Muscle of arm (tissue), 14 donors: ENCODE results near the gene SPRY1. TPM values are rescaled to one million over a fixed set of nuclear protein-coding genes. Genes with fewer than 3 reads are reported as not detected.
A peak's percentile ranks its signal among the peaks of the same experiment; 100 is the strongest.

Experiments used
- DNase-seq: peaks from one replicate; pipeline ENCODE4 v3.0.0-alpha.2; 2013
- long read RNA-seq, 11 donors: transcript quantifications; one replicate each; lab custom pipeline, GENCODE V29; 2026
- polyA plus RNA-seq, 12 donors: library from polyadenylated mRNA; unstranded; fragments of 120-200 nt; gene quantifications; one replicate each; pipeline ENCODE4 v1.2.1, GENCODE V29; 2013; ENCODE audit not compliant: insufficient read length in 12 of 12

Gene SPRY1, protein sequence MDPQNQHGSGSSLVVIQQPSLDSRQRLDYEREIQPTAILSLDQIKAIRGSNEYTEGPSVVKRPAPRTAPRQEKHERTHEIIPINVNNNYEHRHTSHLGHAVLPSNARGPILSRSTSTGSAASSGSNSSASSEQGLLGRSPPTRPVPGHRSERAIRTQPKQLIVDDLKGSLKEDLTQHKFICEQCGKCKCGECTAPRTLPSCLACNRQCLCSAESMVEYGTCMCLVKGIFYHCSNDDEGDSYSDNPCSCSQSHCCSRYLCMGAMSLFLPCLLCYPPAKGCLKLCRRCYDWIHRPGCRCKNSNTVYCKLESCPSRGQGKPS
- 100 to 1,000 TPM; 120 to 873 (median 160) TPM for polyA plus RNA-seq
- long read RNA-seq, donor 1, transcript SPRY1-206 (2 exons, 849 nt): major isoform, 27 of 40 reads
- long read RNA-seq, donor 1, transcript SPRY1-204 (2 exons, 1,012 nt): minor isoform, 5 of 40 reads
- long read RNA-seq, donor 1, partial matches to known transcripts: 7 of 40 reads
- long read RNA-seq, donor 1, other reads (novel, unspliced or antisense): 0 of 40 reads
- long read RNA-seq, donor 2, transcript SPRY1-206 (2 exons, 849 nt): major isoform, 45 of 99 reads
- long read RNA-seq, donor 2, transcript SPRY1-202 (2 exons, 2,504 nt): minor isoform, 6 of 99 reads
- long read RNA-seq, donor 2, transcript SPRY1-204 (2 exons, 1,012 nt): minor isoform, 7 of 99 reads
- long read RNA-seq, donor 2, partial matches to known transcripts: 26 of 99 reads
- long read RNA-seq, donor 2, other reads (novel, unspliced or antisense): 15 of 99 reads
- long read RNA-seq, donor 3, transcript SPRY1-206 (2 exons, 849 nt): major isoform, 25 of 38 reads
- long read RNA-seq, donor 3, partial matches to known transcripts: 0 of 38 reads
- long read RNA-seq, donor 3, other reads (novel, unspliced or antisense): 10 of 38 reads
- long read RNA-seq, donor 4, transcript SPRY1-206 (2 exons, 849 nt): major isoform, 16 of 46 reads
- long read RNA-seq, donor 4, partial matches to known transcripts: 22 of 46 reads
- long read RNA-seq, donor 4, other reads (novel, unspliced or antisense): 5 of 46 reads
- long read RNA-seq, donor 5, transcript SPRY1-206 (2 exons, 849 nt): major isoform, 30 of 66 reads
- long read RNA-seq, donor 5, partial matches to known transcripts: 9 of 66 reads
- long read RNA-seq, donor 5, other reads (novel, unspliced or antisense): 22 of 66 reads
- long read RNA-seq, donor 6, transcript SPRY1-206 (2 exons, 849 nt): major isoform, 20 of 34 reads
- long read RNA-seq, donor 6, partial matches to known transcripts: 0 of 34 reads
- long read RNA-seq, donor 6, other reads (novel, unspliced or antisense): 12 of 34 reads
- long read RNA-seq, donor 7, transcript SPRY1-206 (2 exons, 849 nt): major isoform, 26 of 53 reads
- long read RNA-seq, donor 7, partial matches to known transcripts: 14 of 53 reads
- long read RNA-seq, donor 7, other reads (novel, unspliced or antisense): 10 of 53 reads
- long read RNA-seq, donor 8, transcript SPRY1-206 (2 exons, 849 nt): major isoform, 36 of 70 reads
- long read RNA-seq, donor 8, transcript SPRY1-204 (2 exons, 1,012 nt): minor isoform, 9 of 70 reads
- long read RNA-seq, donor 8, partial matches to known transcripts: 0 of 70 reads
- long read RNA-seq, donor 8, other reads (novel, unspliced or antisense): 24 of 70 reads
- long read RNA-seq, donor 9, transcript SPRY1-206 (2 exons, 849 nt): major isoform, 26 of 49 reads
- long read RNA-seq, donor 9, transcript SPRY1-204 (2 exons, 1,012 nt): minor isoform, 9 of 49 reads
- long read RNA-seq, donor 9, partial matches to known transcripts: 0 of 49 reads
- long read RNA-seq, donor 9, other reads (novel, unspliced or antisense): 13 of 49 reads
- long read RNA-seq, donor 10, transcript SPRY1-204 (2 exons, 1,012 nt): minor isoform, 6 of 62 reads
- long read RNA-seq, donor 10, transcript SPRY1-206 (2 exons, 849 nt): major isoform, 34 of 62 reads
- long read RNA-seq, donor 10, partial matches to known transcripts: 0 of 62 reads
- long read RNA-seq, donor 10, other reads (novel, unspliced or antisense): 21 of 62 reads
- long read RNA-seq, donor 11, transcript SPRY1-204 (2 exons, 1,012 nt): minor isoform, 7 of 57 reads
- long read RNA-seq, donor 11, transcript SPRY1-206 (2 exons, 849 nt): major isoform, 36 of 57 reads
- long read RNA-seq, donor 11, partial matches to known transcripts: 0 of 57 reads
- long read RNA-seq, donor 11, other reads (novel, unspliced or antisense): 10 of 57 reads

DNA sequence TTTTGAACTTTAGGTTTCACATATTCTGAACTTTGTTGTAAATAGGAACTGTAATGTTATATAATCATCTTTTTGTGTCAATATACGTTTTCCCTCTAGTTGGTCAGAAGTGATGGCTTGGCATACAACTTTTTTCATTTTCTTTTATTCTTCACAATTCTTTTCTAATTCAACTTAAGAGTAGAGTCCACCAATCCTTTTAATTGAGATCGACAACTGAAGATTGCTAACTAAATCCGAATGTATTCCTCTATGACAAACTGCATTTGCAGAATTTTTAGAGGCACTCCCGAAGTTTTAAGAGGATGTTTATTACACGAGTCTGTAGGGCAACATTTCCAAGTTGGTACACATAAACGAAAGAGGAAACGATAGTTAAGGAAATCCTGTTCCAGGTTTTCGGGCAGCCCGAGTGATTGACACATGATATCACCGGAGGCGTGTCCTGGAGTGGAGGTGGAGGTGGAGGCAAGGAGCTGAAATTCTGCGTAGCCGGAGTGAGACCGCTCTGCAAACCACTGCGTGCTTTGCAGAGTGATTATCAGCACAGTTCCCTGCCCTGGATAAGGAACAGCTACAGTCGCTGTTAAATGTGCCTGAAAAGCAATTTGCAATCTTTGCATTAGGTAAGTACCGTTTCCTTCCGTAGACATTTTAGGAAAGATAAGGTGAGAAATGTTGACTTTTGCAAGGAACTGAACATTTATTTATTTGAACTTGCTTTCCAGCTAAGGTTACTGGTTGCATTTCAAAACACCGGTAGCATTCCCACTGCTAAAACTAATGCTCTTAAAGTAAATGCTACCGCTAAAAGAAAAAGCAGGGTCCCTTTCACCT, at the start of gene SPRY1:
Gene SPRY1, plus strand, starts transcription at position 489 of the 837 bp plus-strand sequence. CDS start 4,797 bp downstream, outside the sequence.
- peak; percentile 95 for DNase-seq

DNA sequence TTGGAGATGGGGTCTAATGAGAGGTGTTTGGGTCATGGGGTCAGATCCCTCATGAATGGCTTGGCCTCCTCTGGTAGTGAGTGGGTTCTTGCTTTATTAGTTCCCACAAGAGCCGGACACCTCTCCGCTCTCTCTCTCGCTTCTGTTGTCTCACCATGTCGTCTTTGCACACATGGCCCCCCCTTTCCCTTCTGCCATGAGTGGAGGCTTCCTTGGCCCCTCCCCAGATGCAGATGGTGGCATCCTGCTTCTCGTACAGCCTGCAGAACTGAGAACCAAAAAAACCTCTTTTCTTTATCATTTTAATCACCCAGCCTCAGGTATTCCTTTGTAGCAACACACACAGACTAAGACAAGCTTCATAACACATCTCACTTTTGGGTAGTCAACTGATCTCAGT, 49.6 kb upstream of the SPRY1 start:
- DNase-seq: no peak

DNA sequence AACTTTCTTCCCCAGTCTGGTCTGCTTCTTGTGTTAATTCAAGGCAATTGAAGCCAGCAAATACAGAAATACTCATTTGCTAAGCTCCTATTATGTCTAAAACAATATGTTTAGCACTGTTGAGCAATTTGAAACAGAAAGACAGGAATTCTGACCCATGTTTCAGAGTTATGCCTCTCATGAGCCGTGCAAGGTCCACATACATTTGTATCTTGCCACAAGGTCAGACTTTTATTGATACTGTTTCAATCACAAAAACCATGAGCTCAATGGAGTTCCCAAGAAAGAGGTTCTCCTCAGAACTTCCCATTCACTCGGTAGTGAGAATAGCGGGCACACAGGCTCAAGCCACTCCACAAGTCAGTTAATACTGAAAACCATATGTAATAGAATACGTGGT, 47.6 kb upstream of the SPRY1 start:
- no peak for DNase-seq

DNA sequence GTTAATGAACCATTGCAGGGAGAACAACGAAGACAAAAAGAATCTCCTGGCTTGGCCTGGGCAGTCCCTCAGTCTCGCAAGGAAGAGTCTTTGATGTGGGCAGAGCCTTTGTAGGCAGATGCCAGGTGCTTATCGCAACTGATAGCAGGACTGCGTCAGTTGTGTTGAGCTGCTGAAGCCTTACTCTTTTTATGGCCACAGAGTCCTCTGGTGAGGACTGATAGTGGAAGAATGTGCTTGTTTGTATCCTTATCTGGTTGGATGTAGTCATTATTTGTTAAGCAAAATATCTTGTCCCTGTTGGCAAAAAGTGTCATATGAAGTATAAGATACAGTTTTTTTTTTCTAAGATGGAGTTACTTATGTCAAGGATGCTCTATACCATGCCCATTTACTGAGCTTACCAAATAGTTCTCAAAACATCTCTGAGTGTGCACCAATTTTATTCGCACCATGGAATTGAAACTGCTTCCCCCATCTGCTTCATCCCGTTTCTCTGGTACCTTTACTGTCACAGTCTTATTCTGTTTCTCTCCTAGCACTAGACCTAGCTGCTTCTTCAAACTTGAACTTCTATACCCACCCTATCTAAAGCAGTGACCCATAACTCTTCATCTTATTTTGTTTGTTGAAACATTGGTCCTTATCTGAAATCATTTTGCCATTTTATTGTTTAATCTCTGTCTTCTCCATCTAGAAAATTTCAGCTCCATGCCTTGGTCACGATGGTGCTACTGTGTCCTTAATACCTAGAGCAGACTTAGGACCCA, 47.0 kb upstream of the SPRY1 start:
- no peak for DNase-seq

DNA sequence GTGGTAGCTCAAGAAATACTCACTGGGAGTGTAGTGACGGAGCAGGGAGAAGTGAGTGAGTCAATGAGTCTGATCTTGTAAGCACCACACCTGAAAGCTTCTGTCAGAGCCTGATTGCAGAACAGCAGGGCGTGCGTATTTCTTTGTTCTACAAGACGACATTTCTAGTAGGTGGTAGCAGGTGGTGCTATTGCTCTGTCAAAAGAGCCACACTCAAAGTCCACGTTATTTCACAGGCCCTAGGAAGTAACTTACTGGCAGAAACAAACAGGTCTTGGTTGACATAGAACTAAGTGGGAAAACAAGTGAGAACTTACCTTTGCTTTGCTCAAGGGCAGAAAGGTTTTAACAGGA, 46.4 kb upstream of the SPRY1 start:
- no peak for DNase-seq

DNA sequence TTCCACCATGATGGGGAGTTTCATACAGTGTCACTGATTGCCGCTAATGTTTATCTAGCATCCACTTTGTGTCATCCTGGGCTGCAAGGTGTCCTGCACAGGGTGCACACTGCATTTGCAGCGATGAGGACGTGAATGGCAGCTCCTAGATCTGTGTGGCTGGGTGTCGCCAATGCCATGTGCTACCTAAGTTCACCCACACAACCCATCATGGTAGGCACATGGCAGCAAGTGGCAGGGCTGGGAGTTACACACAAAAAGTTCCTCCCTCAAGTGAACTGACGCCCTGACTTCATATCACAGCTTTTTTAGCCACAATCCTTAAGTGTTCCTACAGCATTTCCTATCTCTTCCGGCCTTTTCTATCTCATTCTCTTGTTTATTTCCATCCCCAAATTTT, 45.9 kb upstream of the SPRY1 start:
- no peak for DNase-seq

DNA sequence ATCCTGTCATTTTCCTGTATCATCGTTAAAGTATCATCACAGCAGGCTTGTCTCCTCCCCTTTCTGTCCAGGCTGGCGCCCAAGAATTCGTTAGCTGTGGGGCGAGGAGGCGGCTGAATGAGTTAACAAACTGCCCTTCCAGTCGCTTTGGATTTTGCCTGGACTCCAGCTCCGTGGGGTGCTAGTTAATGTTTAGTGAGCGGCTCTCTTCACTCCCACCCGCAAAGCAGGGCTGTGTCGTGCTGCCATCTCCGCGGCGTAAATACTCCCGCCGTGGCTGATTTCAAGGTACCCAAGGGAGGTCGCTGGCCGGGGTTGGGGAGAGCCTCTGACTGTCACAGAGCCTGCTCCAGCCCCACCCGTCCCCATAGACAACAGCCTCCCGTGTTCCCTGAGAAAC, 44.9 kb upstream of the SPRY1 start:
- DNase-seq: no peak

DNA sequence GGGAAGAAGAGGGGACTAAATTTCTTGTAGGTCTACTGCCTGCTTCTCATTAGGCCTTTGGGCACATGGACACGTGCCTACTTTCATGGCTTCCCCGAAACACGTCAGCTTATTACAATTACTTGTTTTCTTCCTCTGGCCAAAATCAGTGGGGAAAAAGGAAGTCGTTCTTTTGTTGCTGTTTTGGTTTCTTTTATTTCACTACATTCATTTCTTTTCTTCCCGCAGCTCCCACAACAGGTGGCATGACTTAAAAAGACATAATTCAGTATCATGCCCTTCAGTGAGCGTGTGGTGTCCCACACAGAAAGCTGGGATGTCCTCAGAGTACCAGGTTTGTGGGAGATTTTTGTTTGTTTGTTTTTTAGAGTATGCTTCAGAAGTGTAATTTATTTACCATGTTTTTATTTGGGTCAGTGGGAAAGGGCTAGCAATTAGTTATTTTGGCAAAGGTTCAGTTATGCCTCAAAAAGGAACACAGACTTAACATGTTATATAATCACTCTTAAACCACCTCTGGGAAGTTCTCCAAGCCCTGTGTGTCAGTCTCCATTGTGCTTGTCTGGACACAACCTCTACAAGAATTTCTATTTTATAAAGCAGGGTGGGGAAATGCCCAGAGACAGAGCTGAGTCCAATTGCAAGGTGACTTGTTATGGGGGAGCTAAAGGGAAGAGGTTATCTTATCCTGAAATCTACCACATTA, 44.2 kb upstream of the SPRY1 start:
- no peak for DNase-seq

DNA sequence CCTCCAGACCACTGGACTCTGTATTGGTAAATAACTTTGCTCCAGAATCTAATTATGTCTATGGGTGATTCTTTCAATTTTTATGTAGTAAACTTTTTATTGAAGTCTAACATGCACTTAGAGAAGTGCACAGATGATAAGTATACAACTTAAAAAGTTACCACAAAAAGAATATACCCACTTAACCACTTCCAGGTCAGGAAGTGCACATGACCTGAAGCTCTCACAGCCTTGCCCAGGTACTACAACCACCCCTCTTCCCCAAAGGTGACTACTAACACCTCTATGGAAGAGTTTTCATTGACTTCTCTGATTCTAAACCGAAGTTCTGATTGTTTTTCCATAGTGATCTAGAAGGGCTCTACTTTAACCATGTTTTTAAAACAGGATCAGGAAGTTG, 43.6 kb upstream of the SPRY1 start:
- DNase-seq: no peak

DNA sequence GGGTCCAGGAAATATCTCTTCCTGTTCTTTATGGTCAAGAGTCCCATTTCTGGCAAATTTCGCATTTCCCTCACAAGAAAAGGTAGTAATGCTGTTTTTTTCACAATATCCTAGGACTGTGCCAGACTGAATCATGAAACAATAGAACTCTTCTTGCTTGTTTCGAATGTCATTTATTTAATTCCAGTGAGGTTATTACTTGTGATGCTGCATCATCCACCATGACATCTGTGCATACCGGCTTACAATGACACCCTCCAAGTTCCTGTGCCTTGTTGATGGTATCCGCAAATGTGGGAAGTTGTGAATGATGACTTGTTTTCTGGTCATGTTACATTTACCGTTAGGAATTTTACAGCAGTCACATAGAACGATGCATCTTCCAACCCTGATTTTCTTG, 42.9 kb upstream of the SPRY1 start:
- no peak for DNase-seq

DNA sequence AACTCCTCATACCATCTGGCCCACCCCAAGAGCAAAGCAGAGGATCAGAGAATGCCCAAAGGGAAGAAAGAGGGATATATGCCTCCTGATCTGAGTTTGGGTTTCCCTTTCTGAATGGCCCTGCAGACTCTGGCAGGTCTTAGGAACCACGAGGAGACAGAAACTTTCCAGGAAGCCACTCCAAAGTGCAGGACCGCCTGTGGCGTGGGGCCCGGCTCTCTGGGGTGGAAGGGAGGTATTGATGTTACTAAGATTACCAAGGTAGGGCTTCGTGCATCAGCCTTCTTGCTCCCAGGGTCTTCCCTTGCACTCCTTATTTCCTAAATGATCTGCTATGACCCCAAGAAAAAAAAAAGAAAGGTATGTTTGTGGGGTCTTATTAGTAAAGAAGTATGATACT, 41.9 kb upstream of the SPRY1 start:
- DNase-seq: no peak

DNA sequence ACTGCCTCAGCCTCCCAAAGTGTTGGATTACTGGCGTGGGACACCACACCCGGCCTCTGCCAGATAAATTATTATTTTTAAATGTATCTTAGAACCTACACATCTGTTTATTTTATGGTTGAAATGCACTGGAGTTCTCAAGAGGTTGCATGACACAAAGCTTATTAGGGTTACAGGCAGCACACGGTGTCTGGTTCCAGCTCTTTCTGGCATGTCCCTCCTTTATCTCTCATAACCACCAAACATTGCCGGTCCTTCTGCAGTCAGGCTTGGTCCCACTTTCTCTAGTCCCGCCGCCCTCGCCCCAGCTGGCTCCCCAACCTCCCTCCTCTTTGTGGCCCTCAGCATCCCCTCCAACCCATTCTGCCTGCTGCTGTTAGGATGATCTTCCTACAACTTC, 39.7 kb upstream of the SPRY1 start:
- DNase-seq: no peak

DNA sequence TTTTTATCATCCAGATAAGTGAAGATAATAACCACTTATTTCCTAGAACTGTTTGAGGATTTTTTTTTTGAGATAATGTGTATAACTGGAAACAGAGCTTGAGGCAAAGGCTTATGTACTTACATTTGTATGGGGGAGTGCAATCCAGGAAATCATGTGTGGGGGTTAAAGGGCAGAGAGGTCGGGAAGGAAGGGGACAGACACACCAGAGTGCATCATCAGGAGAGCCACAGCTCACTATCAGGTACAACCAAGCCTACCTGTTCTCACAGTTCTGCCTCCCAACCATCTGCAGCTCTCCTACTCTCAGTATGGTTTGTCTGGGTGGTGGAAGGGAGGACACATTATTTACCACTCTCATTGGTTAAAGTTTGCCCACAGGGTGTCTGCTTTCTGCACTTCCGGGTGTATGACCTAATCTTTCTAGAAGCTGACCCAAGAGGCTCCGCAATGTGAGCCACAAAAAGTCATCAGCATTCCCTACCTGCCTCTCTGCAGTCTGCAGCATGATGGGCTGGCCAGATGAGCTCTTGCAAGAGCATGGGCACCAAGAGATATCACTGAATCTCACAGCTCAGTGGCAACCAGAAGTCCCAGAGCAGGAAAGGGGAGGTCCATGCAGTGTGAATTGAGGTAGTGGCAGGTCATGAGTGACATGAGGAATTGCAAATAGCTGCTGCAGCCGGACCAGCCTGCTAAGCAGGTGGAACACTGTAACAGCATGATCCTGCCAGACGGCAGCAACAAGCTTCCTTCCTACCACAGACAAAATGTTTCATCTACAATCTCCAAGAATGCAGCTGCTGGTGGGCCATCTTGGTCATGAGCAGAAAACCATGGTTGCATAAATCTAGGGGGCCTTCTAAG, 36.9 kb upstream of the SPRY1 start:
- DNase-seq: no peak

DNA sequence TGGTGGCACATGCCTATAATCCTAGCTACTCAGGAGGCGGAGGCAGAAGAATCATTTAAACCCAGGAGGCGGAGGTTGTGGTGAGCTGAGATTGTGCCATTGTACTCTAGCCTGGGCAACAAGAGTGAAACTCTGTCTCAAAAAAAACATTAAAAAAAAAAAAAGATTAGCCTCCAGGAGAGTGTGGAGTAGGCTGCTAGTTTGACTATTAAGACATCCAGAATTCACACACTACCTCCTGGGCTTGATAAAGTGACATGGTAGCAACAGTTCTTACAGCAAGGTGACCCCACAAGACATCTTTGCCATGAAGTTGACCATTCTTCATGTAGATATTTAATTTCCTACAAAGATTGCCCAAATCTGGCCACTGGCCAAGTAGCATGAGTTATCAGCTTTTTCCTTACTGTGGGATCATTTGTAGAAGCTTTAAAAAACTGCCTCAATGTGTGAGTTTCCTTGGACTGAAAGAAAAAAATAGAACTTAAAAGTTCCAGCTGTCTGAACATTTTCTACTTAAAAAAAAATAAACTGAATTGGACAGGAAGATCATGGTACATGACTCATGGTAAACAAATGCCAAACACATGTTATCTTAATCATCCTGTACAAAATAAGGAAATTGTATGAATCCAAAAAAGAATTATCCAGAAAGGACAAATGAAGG, 35.3 kb upstream of the SPRY1 start:
- DNase-seq: peak; percentile 41

DNA sequence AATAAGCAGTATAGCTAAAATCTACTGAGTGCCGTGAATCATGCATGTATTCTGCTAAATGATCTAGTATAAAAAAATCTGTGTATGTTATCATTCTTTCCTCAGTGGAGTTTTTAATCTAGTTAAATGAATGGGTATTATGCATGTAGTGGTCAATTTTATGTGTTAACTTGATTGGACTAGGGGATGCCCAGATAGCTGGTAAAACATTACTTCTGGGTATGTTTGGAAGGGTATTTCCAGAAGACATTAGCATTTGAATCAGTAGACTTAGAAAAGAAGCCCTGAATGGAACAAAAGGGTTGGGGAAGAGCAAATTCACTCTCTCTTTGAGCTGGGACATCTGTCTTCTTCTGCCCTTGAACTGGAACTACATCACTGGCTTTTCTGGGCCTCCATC, 34.5 kb upstream of the SPRY1 start:
- no peak for DNase-seq

DNA sequence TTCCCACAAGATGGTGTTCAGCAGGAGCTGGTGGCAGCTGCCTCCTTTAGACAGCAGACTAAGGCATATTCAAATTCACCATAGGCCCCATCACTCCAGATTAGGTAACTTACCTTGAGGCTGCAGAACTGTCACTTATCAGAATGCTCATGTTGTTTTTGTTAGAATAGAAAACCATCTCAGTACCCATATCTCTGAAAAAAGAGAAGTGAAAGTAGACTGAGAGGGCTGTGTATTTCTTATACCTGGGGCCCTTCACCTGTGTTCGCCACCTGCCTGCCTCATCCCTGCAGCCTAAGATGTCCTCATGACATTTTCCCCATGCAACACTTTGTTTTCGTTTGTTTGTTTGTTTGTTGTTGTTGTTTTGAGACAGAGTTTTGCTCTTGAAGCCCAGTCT, 32.9 kb upstream of the SPRY1 start:
- DNase-seq: no peak
